GM12873 (cell line): ENCODE data around the gene USH1G.

ENCODE experiments used
- TF ChIP-seq, protein P1 (sequence below): IDR thresholded peaks from 2 replicates; pipeline ENCODE4 v1.5.1; 2012; ENCODE audit warnings: low read depth, mild to moderate bottlenecking, moderate library complexity, low read length, control low read depth; ENCODE audit not compliant: insufficient read depth; ENCODE audit errors: missing control alignments

Gene USH1G

DNA sequence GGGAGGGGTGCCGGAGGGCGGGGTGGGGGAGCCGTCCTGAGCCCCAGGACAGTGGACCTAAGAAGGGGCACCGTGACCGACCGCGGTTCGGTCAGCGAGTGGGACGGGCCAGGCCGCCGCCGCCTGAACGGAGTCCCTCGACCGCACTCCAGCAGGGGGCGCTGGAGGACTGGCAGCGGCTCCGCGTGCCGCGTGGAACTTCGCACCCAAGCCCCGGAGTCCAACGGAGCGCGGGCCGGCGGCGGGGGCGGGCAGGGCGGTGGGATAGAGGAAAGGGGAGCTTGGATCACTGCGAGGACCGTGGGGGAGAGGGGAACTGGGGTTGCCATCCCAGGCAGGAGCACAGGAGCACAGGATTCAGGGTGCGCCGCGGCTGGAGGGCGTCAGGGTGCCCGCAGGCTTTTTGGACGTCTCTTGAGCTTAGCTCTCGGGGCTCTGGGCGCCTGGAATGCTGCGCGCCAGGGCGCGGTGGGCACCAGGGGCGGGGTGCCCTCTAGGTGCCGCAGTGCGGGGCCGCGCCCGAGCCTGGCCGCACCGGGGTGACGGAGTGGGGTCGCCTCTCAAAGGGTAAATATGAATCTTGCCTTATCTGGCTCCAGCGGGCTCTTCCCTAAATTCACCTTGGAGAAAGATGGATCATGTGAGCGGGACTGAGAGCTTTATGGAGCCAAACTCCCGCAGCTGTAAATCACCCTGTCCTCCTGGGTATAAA is 639 bp upstream of the USH1G start:
- TF ChIP-seq, protein P1, sequence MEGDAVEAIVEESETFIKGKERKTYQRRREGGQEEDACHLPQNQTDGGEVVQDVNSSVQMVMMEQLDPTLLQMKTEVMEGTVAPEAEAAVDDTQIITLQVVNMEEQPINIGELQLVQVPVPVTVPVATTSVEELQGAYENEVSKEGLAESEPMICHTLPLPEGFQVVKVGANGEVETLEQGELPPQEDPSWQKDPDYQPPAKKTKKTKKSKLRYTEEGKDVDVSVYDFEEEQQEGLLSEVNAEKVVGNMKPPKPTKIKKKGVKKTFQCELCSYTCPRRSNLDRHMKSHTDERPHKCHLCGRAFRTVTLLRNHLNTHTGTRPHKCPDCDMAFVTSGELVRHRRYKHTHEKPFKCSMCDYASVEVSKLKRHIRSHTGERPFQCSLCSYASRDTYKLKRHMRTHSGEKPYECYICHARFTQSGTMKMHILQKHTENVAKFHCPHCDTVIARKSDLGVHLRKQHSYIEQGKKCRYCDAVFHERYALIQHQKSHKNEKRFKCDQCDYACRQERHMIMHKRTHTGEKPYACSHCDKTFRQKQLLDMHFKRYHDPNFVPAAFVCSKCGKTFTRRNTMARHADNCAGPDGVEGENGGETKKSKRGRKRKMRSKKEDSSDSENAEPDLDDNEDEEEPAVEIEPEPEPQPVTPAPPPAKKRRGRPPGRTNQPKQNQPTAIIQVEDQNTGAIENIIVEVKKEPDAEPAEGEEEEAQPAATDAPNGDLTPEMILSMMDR, result peak; percentile 74

DNA sequence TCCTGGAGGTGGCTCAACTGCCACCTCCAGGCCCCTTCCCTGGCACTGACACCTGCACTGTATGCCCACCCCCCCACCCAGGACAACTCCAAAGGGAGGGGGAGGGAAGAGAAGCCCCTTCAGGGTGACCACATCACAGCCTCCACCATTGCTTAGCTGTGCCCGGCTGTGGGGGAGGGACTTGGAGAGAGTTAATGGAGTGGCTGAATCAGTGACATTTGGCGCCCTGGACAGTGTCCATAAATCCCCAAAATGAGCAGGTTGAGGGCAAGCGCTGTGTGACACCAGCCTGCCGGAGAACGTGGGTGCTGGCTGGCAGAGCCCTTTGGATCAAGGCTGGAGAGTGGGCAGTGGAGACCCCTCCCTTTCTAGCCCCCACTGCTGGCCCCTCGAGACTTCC is 883 bp downstream of the USH1G start:
- TF ChIP-seq, protein P1, result no peak

DNA sequence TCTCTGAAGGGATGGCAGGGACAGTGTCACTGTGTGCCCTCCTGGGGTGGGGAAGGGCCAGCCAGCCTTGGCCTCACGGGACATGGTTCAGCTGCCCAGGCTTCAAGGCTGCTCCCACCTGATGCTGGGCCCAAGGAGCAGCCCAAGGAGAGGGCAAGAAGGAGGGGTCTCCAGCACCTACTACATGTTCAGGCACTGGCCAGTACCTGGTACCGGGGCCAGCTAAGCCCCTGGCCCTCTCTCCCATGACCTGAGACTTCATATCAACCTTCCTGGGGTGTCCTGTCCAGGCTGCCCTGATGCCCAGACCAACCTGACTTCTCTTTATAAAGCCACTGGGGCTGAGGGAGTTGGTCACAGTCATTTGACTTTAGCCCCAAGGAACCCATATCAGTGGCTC is 1.3 kb downstream of the USH1G start:
- TF ChIP-seq, protein P1, result no peak

DNA sequence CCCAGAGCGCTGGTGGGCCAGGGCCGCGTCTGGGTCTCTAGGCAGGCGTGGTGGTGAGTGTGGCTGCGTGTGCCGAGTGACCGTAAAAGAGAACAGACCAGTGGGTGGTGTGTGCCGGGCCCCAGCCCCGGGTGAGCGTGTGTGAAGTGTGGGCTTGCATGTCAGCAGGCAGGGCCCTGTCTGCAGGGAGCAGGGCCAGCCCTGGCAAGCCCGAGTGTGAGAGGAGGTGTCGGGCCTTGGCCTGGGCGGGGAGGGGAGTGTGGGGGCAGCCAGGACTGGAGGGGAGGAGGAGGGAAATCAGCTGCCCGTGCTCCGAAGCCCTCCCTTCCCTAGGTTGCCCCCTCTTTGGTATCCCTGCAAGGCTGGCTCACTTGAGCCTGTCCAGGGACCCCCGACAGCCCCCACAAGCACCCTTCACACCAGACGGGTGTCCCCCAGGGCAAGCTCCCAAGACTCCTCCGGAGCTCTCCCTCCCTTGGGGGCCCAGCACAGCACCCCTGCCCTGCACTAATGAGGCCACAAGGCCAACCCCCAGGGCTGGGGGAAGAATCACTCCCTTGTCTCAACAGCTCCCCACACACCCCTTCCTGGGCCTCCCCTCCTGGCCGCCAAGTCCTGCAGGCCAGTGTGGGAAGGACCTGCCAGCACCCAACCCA is 1.9 kb downstream of the USH1G start:
- TF ChIP-seq, protein P1, result no peak

DNA sequence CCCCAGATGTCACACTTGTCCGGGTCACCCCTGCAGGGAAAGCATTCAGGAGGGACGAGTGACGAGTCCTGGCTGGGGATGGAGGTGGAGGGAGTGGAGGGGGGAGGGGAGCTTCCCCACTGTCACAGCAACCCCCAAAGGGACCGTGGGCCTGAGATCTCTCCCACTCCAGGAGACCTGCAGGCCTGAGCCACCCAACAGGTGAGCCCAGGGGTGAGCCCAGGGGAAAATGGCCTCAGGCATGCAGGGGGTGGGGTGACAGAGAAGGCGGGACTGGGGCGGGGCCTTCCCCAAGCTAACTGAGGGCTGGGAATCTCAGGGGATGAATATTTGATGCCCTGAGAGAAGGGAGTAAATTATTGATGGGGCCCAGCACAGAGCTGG is 2.4 kb downstream of the USH1G start:
- TF ChIP-seq, protein P1, result no peak

DNA sequence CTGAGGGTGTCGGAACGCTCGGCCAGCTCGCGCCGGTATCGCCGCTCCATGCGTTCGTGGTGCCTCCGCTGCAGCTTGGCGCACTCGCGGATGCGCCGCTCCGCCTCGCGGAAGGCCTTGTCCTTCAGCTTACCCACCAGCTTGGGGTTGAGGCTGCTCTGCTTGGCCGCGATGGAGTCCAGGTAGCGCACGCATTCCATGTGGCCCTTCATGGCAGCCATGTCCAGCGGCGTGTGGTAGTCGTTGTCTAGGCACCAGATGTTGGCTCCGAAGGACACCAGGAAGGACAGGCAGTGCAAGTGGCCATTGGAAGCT is 2.8 kb downstream of the USH1G start:
- TF ChIP-seq, protein P1, result no peak

DNA sequence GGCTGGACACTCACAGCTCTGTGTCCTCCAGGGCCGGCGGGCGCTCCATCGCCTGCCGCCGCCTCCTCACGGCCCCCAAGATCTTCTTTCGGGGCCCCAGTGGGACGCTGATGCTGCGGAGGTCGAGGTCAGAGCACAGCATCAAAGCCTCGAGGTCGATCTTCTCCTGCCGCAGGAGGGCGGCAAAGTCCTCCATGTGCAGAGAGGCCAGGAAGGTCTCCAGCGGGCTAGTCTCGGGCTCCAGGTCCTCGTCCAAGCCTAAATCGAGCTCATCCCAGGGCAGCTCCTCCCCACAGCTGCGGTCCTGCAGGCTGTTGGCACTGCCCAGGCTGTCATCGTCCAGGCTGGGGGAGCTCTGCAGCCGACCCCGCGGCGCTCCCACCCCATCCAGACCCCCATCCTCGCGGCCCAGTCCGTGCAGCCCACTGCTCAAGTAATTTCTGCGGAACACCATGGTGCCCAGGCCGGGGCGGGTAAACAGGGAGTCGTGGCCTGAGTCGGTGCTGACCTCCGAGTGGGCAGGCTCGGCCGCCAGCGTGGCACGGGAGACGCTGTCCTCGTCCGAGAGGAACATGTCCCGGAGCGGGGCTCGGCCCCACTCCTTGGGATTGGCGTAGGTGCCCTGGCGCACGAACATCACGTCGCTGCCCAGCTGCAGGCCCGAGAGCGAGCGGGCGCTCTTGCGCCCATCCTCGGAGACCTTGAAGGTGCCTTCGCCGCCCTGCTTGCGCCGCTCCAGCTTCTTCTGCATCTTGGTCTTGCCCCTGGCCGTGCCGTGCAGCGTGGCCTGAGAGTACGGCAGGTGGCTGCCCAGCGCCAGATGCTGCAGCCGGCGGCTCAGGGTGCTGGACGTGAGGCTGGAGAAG is 3.4 kb downstream of the USH1G start:
- TF ChIP-seq, protein P1, result no peak
